ENCODE results near the gene ARPC2. TPM values are rescaled to one million over a fixed set of nuclear protein-coding genes. Genes with fewer than 3 reads are reported as not detected.

Gene ARPC2
- total RNA-seq, 1 experiment from 2014 or later, result 187 TPM

GRCh38 chr2:218273908-218274249, 56.9 kb downstream of the ARPC2 start (continued):
- TF ChIP-seq TCF7L2 (IDR thresholded peaks at IDR 0.05; ENCODE audit: borderline replicate concordance, extremely low read depth, insufficient read depth, insufficient read length), result no peak
- no peak for TF ChIP-seq YY1 (IDR thresholded peaks at IDR 0.05; ENCODE audit: extremely low read depth, insufficient replicate concordance, low read depth, low read length)
- TF ChIP-seq REST (IDR thresholded peaks at IDR 0.05; ENCODE audit: low read depth), result no peak

GRCh38 chr2:218274586-218274985, 57.6 kb downstream of the ARPC2 start:
- Histone ChIP-seq H3K9ac (ENCODE audit: low read length) (no peak overlapping the region), H3K79me2 (ENCODE audit: insufficient read depth, low read length) (peaks cover 15% of the 10 kb centered on the region), H4K20me1 (ENCODE audit: insufficient read depth) (no peaks in the 10 kb centered on the region), H3K27ac (ENCODE audit: low read depth, low read length) (no peak overlapping the region), H3K9me2 (ENCODE audit: insufficient read depth) (no peaks in the 10 kb centered on the region), H3K27me3 (ENCODE audit: insufficient read depth, low read length) (no peaks in the 10 kb centered on the region), H3K36me3 (ENCODE audit: control insufficient read depth in 1 of 2, insufficient read depth in 2 of 2, low read length in 2 of 2) (peaks cover 28 to 42% of the 10 kb centered on the region in 2 experiments; a peak in 3 of 4 replicates), H3K4me2 (ENCODE audit: low read length) (no peak overlapping the region), H3K4me3 (replicated peaks in 1 of 2; ENCODE audit: low read depth in 1 of 2, low read length in 2 of 2) (no peak overlapping the region), H3K9me3 (ENCODE audit: control insufficient read depth in 1 of 2, insufficient read depth in 1 of 2, low read depth in 1 of 2, low read length in 2 of 2) (no peaks in the 10 kb centered on the region), H2AFZ (ENCODE audit: low read depth, low read length, poor library complexity, severe bottlenecking) (no peak overlapping the region), H3K4me1 (ENCODE audit: control insufficient read depth in 1 of 2, insufficient read depth in 2 of 2, low read length in 2 of 2) (peaks cover 13 to 22% of the 10 kb centered on the region in 2 experiments)
- intact Hi-C loops (cut with micrococcal nuclease), result loop anchor here (5.0 kb wide), 1 partner anchor 87 kb away; no protein-coding TSS in a partner anchor
- TF ChIP-seq ZNF274 (IDR thresholded peaks at IDR 0.05; ENCODE audit: low read depth, low read length) (no peak), MAX (IDR thresholded peaks at IDR 0.05) (no peak), TCF7L2 (IDR thresholded peaks at IDR 0.05; ENCODE audit: borderline replicate concordance, extremely low read depth, insufficient read depth, insufficient read length) (no peak), ELF1 (IDR thresholded peaks at IDR 0.05; ENCODE audit: borderline replicate concordance, low read depth) (no peak), POLR2AphosphoS5 (IDR thresholded peaks at IDR 0.05; ENCODE audit: low read depth, low read length) (no peak; the same call in 1 of the 2 replicates), EGR1 (IDR thresholded peaks at IDR 0.05; ENCODE audit: low read depth) (no peak), CEBPB (IDR thresholded peaks at IDR 0.05; ENCODE audit: low read depth) (no peak), FOSL1 (IDR thresholded peaks at IDR 0.05; ENCODE audit: low read depth) (no peak), REST (IDR thresholded peaks at IDR 0.05; ENCODE audit: low read depth) (no peak), EZH2phosphoT487 (IDR thresholded peaks at IDR 0.05; ENCODE audit: borderline replicate concordance) (no peak), EZH2 (IDR thresholded peaks at IDR 0.05) (no peak), RAD21 (IDR thresholded peaks at IDR 0.05; ENCODE audit: low read depth) (no peak), SIN3A (IDR thresholded peaks at IDR 0.05; ENCODE audit: low read depth) (no peak)
- TF ChIP-seq, protein P1, sequence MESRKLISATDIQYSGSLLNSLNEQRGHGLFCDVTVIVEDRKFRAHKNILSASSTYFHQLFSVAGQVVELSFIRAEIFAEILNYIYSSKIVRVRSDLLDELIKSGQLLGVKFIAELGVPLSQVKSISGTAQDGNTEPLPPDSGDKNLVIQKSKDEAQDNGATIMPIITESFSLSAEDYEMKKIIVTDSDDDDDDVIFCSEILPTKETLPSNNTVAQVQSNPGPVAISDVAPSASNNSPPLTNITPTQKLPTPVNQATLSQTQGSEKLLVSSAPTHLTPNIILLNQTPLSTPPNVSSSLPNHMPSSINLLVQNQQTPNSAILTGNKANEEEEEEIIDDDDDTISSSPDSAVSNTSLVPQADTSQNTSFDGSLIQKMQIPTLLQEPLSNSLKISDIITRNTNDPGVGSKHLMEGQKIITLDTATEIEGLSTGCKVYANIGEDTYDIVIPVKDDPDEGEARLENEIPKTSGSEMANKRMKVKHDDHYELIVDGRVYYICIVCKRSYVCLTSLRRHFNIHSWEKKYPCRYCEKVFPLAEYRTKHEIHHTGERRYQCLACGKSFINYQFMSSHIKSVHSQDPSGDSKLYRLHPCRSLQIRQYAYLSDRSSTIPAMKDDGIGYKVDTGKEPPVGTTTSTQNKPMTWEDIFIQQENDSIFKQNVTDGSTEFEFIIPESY (IDR thresholded peaks at IDR 0.05; ENCODE audit: extremely low read depth, insufficient replicate concordance, low read length), result no peak
- no peak for DNase-seq (ENCODE audit: low read depth, low spot score)
- ChIA-PET POLR2A (interaction anchor here (3.0 kb wide), 1 partner anchor 13 kb away, joined by 10 read pairs; no protein-coding TSS in a partner anchor), RAD21 (ENCODE audit: low non-redundant PET in 1 of 2, low total read pairs in 2 of 2, uncharacterized antibody in 2 of 2, unreplicated experiment in 2 of 2) (no interaction called here), CTCF (no interaction called here)
- ATAC-seq, result no peak
- TSS peak; percentile 15 for BruUV-seq (replicated peaks)

Measured in HCT116 (cell line).